CD8-positive, alpha-beta memory T cell (primary cell): ENCODE measurements around the gene IL20. TPM values are rescaled to one million over a fixed set of nuclear protein-coding genes. Genes with fewer than 3 reads are reported as not detected.

Experiments
- polyA plus RNA-seq: library from polyadenylated mRNA; unstranded; fragments of 300-500 nt; fragmentation: Illumina TruSeq; gene quantifications from one replicate; pipeline ENCODE4 v1.2.3, GENCODE V29; 2021
- total RNA-seq, 2 experiments: library from RNA; stranded (reverse); gene quantifications; one replicate each; pipeline ENCODE4 v1.2.3, GENCODE V29; 2021

Gene IL20
- total and polyA plus RNA-seq, 3 experiments from 2014 or later: not detected

Other genes with a start within 250 kb of the IL20 start
- gene DYRK3, start 230.1 kb upstream of the IL20 start, total RNA-seq: 10 to 100 TPM; 11.0 to 11.7 TPM
- not detected for gene DYRK3, start 230.1 kb upstream of the IL20 start, polyA plus RNA-seq
- gene MAPKAPK2, start 180.7 kb upstream of the IL20 start, total RNA-seq: 10 to 100 TPM; 78.4 to 79.1 TPM
- 5.0 TPM for gene MAPKAPK2, start 180.7 kb upstream of the IL20 start, polyA plus RNA-seq
- gene IL19, start 94.8 kb upstream of the IL20 start, total RNA-seq: not detected
- gene IL19, start 94.8 kb upstream of the IL20 start, polyA plus RNA-seq: not detected
- gene IL10, start 93.1 kb upstream of the IL20 start, total RNA-seq: 1 to 10 TPM; 7.6 TPM
- gene IL10, start 93.1 kb upstream of the IL20 start, polyA plus RNA-seq: 0.33 TPM
- 1 to 10 TPM; 2.0 to 2.9 TPM for gene IL24, start 31.8 kb downstream of the IL20 start, total RNA-seq
- gene IL24, start 31.8 kb downstream of the IL20 start, polyA plus RNA-seq: 22.5 TPM
- gene FCMR, start 56.3 kb downstream of the IL20 start, total RNA-seq: 10 to 100 TPM; 75.1 to 75.6 TPM
- 574 TPM for gene FCMR, start 56.3 kb downstream of the IL20 start, polyA plus RNA-seq
- gene PIGR, start 80.8 kb downstream of the IL20 start, total RNA-seq: under 1 TPM; 0.04 to 0.33 TPM
- gene PIGR, start 80.8 kb downstream of the IL20 start, polyA plus RNA-seq: not detected
- not detected for gene FCAMR, start 104.8 kb downstream of the IL20 start, total RNA-seq
- not detected for gene FCAMR, start 104.8 kb downstream of the IL20 start, polyA plus RNA-seq
- gene C1orf116, start 167.1 kb downstream of the IL20 start, total RNA-seq: not detected
- gene C1orf116, start 167.1 kb downstream of the IL20 start, polyA plus RNA-seq: not detected
- gene YOD1, start 185.6 kb downstream of the IL20 start, total RNA-seq: 10 to 100 TPM; 10.3 to 10.6 TPM
- gene YOD1, start 185.6 kb downstream of the IL20 start, polyA plus RNA-seq: 0.98 TPM
- 1 to 10 TPM; 3.0 to 3.9 TPM for gene PFKFB2, start 187.7 kb downstream of the IL20 start, total RNA-seq
- 0.29 TPM for gene PFKFB2, start 187.7 kb downstream of the IL20 start, polyA plus RNA-seq
- gene C4BPB, start 223.2 kb downstream of the IL20 start, total RNA-seq: under 1 TPM in 1 of 2 experiments, not detected in 1; 0.51 TPM
- not detected for gene C4BPB, start 223.2 kb downstream of the IL20 start, polyA plus RNA-seq
- gene C4BPA, start 238.6 kb downstream of the IL20 start, total RNA-seq: not detected
- gene C4BPA, start 238.6 kb downstream of the IL20 start, polyA plus RNA-seq: not detected